GM12891 (cell line): ENCODE results near the gene TRIM72.

ENCODE experiments used
- POLR2A ChIP-seq: IDR thresholded peaks from 2 replicates; pipeline ENCODE4 v1.6.1; 2011; ENCODE audit warnings: low read depth, low read length, control low read depth
- TAF1 ChIP-seq: IDR thresholded peaks from 2 replicates; pipeline ENCODE4 v1.6.1; 2011; ENCODE audit warnings: low read depth, low read length, control low read depth

DNA sequence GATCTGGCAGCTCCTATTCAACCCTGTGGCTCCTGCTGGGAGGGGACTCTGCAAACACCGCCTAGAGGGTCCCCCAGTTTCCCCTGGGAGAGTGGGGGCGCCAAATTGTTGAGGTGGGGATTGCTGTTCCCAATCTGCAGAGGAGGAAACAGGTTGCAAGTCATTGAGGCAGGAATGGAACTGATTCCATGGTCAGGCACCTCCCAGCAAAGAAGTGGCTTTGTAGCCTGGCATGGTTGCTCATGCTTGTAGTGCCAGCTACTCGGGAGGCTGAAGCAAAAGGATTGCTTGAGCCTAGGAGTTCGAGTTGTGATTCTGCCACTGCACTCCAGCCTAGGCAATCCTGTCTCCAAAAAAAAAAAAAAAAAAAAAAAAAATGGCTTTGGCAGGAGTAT lies 3.2 kb downstream of the TRIM72 start:
- TF ChIP-seq POLR2A (no peak), TAF1 (no peak)
